ENCODE data around the gene RPL14.

GRCh38 chr3:40422861-40423260 lies 34.3 kb upstream of the RPL14 start:
- TF ChIP-seq, protein P1, sequence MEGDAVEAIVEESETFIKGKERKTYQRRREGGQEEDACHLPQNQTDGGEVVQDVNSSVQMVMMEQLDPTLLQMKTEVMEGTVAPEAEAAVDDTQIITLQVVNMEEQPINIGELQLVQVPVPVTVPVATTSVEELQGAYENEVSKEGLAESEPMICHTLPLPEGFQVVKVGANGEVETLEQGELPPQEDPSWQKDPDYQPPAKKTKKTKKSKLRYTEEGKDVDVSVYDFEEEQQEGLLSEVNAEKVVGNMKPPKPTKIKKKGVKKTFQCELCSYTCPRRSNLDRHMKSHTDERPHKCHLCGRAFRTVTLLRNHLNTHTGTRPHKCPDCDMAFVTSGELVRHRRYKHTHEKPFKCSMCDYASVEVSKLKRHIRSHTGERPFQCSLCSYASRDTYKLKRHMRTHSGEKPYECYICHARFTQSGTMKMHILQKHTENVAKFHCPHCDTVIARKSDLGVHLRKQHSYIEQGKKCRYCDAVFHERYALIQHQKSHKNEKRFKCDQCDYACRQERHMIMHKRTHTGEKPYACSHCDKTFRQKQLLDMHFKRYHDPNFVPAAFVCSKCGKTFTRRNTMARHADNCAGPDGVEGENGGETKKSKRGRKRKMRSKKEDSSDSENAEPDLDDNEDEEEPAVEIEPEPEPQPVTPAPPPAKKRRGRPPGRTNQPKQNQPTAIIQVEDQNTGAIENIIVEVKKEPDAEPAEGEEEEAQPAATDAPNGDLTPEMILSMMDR (IDR thresholded peaks at IDR 0.05 in 4 of 5, conservative IDR thresholded peaks at IDR 0.05 in 1 of 5) = no peak
- TF ChIP-seq POLR2A (IDR thresholded peaks at IDR 0.05) = no peak
